GM19099 (cell line): ENCODE data around the gene ITPA.

Experiments
- POLR2A ChIP-seq: IDR thresholded peaks from 3 replicates; pipeline ENCODE4 v1.6.1; 2011; ENCODE audit warnings: low read depth; ENCODE audit not compliant: insufficient read length; ENCODE audit errors: extremely low read depth

Gene ITPA

GRCh38 chr20:3218307-3218988, 9.2 kb downstream of the ITPA start:
- TF ChIP-seq POLR2A, result no peak

GRCh38 chr20:3221398-3222226, 12.3 kb downstream of the ITPA start:
- TF ChIP-seq POLR2A, result no peak

- peak; percentile 23 for TF ChIP-seq POLR2A
These were observed 13.6 kb downstream of the ITPA start for GRCh38 chr20:3222635-3223600.

- no peak for TF ChIP-seq POLR2A
These were observed 14.3 kb downstream of the ITPA start for GRCh38 chr20:3223651-3223993.

- no peak for TF ChIP-seq POLR2A
These were observed 14.8 kb downstream of the ITPA start for GRCh38 chr20:3223994-3224680.

- TF ChIP-seq POLR2A, result no peak
These were observed 15.6 kb downstream of the ITPA start for GRCh38 chr20:3224681-3225421.

- TF ChIP-seq POLR2A, result no peak
These were observed 16.8 kb downstream of the ITPA start for GRCh38 chr20:3226093-3226492.

GRCh38 chr20:3226864-3227263, 17.6 kb downstream of the ITPA start:
- TF ChIP-seq POLR2A, result no peak

GRCh38 chr20:3227506-3227905, 18.2 kb downstream of the ITPA start:
- no peak for TF ChIP-seq POLR2A

- no peak for TF ChIP-seq POLR2A
These were observed 18.8 kb downstream of the ITPA start for GRCh38 chr20:3227936-3228749.

- no peak for TF ChIP-seq POLR2A
These were observed 19.4 kb downstream of the ITPA start for GRCh38 chr20:3228750-3229032.

- no peak for TF ChIP-seq POLR2A
These were observed 19.9 kb downstream of the ITPA start for GRCh38 chr20:3229158-3229557.

GRCh38 chr20:3229798-3230197, 20.5 kb downstream of the ITPA start:
- no peak for TF ChIP-seq POLR2A
